Pancreas (tissue), 10 donors: ENCODE measurements around the gene RAD51B. TPM values are rescaled to one million over a fixed set of nuclear protein-coding genes. Genes with fewer than 3 reads are reported as not detected.

Source experiments
- ATAC-seq, 4 donors: fragments of 200-7000 bp; cut with Tn5 transposase; one replicate each; pipeline versions ENCODE4 v1.8.0 to v1.9.1; 2020; ENCODE audit warnings: mild to moderate bottlenecking in 4 of 4, moderate library complexity in 4 of 4
- DNase-seq, 6 donors: peaks; one replicate each; pipeline ENCODE4 v3.0.0-alpha.2; 2020
- FAIRE-seq: peaks from 2 replicates; lab custom pipeline; 2012; peaks lifted over from hg19 to GRCh38; lab: Jason Lieb, UNC
- H3K27ac ChIP-seq, 4 donors: fragments of 200-600 bp; sonication (generic); 1 replicate in 3 of 4; 2 replicates in 1 of 4; pipeline versions ENCODE4 v1.5.0 to v1.8.0; 2020
- H3K27me3 ChIP-seq, 4 donors: fragments of 200-600 bp; one replicate each; pipeline ENCODE4 v1.8.0; 2021
- H3K36me3 ChIP-seq, 3 donors: fragments of 200-600 bp; sonication (generic) in 1 of 3; one replicate each; pipeline versions ENCODE4 v1.5.0 to v1.8.0; 2020 to 2021
- H3K4me1 ChIP-seq, 3 donors: fragments of 200-600 bp; one replicate each; pipeline ENCODE4 v1.8.0; 2021
- H3K4me3 ChIP-seq, 4 donors: fragments of 200-600 bp; sonication (generic) in 2 of 4; one replicate each; pipeline versions ENCODE4 v1.5.0 to v1.8.0; 2020 to 2021
- H3K9me3 ChIP-seq, 4 donors: fragments of 200-600 bp; one replicate each; pipeline ENCODE4 v1.8.0; 2021
- WGBS, 2 donors: extraction: QIAGEN DNeasy Blood & Tissue Kit; methylation state at CpG; one replicate each; pipeline ENCODE4 v1.1.7; 2013; 5-methylcytosine and 5-hydroxymethylcytosine counted together
- intact Hi-C, 3 donors: fragments of 100-400 bp; cut with DNase I; formaldehyde crosslinking; loops; one replicate each; pipeline versions ENCODE4 v1.11.1 to v1.14.2; 2022
- polyA plus RNA-seq, 2 donors: library from polyadenylated mRNA; stranded (reverse); fragments of 200-250 nt; gene quantifications; one replicate each; pipeline ENCODE4 v1.2.3, GENCODE V29; 2013
- total RNA-seq, 6 donors: library from RNA; stranded (reverse); fragmentation: NEBNext Ultra II Directional in 4 of 6; extraction: Animal tissue kit (Norgen Biotek cat#: 25700) in 4 of 6; gene quantifications; one replicate each; pipeline versions ENCODE4 v1.2.1 to v1.2.4, GENCODE V29; 2021 to 2023
- TF ChIP-seq, protein P1 (sequence below), 4 donors: fragments of 200-600 bp; sonication (generic) in 3 of 4; IDR thresholded peaks; one replicate each; pipeline versions ENCODE4 v1.5.0 to v1.8.0; 2021; ENCODE audit warnings: antibody characterized with exemption in 4 of 4
- donor health status: healthy with polysubstance abuse.
- donor health status: DM: no; HTN: no; CAD: no; lungs with moderate emphysema.
- donor health status: DM: no; HTN: no; CAD: no.
- donor health status: control.
- donor health status: control.
- donor health status: Bipolar disorder and iron deficiency.
- donor health status: DM: yes; HTN: yes; CAD: no.
- donor health status: DM: no; HTN: no; CAD: no.
- donor health status: DM: no; HTN: no; CAD: no.
- donor health status: DM: yes; HTN: yes; CAD: no.

Gene RAD51B
- total and polyA plus RNA-seq, 8 donors: 1.1 to 17.3 (median 5.8) TPM

GRCh38 chr14:67962215-67962644 lies 142.7 kb downstream of the RAD51B start:
- intact Hi-C loops: no loop called here

GRCh38 chr14:67963545-67963944 lies 144.0 kb downstream of the RAD51B start:
- no peaks in the 10 kb centered on the region for H3K9me3 ChIP-seq
- intact Hi-C loops: no loop called here
- ATAC-seq: no peak
- no peak for DNase-seq
- no peaks in the 10 kb centered on the region for H3K27me3 ChIP-seq
- no peak overlapping the region for H3K27ac ChIP-seq
- H3K4me1 ChIP-seq: peaks cover 21 to 35% (median 25%) of the 10 kb centered on the region in 3 donors
- WGBS, 2 donors: 40 to 43% methylated on average over 2 of the region's 2 CpGs
- peak; percentile 78 for FAIRE-seq
- no peaks in the 10 kb centered on the region for H3K36me3 ChIP-seq
- H3K4me3 ChIP-seq: no peak overlapping the region
- TF ChIP-seq, protein P1, sequence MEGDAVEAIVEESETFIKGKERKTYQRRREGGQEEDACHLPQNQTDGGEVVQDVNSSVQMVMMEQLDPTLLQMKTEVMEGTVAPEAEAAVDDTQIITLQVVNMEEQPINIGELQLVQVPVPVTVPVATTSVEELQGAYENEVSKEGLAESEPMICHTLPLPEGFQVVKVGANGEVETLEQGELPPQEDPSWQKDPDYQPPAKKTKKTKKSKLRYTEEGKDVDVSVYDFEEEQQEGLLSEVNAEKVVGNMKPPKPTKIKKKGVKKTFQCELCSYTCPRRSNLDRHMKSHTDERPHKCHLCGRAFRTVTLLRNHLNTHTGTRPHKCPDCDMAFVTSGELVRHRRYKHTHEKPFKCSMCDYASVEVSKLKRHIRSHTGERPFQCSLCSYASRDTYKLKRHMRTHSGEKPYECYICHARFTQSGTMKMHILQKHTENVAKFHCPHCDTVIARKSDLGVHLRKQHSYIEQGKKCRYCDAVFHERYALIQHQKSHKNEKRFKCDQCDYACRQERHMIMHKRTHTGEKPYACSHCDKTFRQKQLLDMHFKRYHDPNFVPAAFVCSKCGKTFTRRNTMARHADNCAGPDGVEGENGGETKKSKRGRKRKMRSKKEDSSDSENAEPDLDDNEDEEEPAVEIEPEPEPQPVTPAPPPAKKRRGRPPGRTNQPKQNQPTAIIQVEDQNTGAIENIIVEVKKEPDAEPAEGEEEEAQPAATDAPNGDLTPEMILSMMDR (IDR thresholded peaks at IDR 0.05): no peak

More at GRCh38 chr14:67962215-67962644, 142.7 kb downstream of the RAD51B start:
- Histone ChIP-seq H3K36me3 (no peaks in the 10 kb centered on the region), H3K4me3 (no peak overlapping the region), H3K27me3 (no peaks in the 10 kb centered on the region), H3K9me3 (no peaks in the 10 kb centered on the region), H3K27ac (peak overlapping the region in 2 of 4 donors; percentile 51 to 59), H3K4me1 (peaks cover 21 to 35% (median 25%) of the 10 kb centered on the region in 3 donors)
- WGBS, 2 donors: 21 to 22% methylated on average over 2 of the region's 2 CpGs
- peak; percentile 82 to 96 (median 92) for ATAC-seq
- FAIRE-seq: peak; percentile 34
- DNase-seq: no peak
- TF ChIP-seq, protein P1 (IDR thresholded peaks at IDR 0.05): no peak

DNA sequence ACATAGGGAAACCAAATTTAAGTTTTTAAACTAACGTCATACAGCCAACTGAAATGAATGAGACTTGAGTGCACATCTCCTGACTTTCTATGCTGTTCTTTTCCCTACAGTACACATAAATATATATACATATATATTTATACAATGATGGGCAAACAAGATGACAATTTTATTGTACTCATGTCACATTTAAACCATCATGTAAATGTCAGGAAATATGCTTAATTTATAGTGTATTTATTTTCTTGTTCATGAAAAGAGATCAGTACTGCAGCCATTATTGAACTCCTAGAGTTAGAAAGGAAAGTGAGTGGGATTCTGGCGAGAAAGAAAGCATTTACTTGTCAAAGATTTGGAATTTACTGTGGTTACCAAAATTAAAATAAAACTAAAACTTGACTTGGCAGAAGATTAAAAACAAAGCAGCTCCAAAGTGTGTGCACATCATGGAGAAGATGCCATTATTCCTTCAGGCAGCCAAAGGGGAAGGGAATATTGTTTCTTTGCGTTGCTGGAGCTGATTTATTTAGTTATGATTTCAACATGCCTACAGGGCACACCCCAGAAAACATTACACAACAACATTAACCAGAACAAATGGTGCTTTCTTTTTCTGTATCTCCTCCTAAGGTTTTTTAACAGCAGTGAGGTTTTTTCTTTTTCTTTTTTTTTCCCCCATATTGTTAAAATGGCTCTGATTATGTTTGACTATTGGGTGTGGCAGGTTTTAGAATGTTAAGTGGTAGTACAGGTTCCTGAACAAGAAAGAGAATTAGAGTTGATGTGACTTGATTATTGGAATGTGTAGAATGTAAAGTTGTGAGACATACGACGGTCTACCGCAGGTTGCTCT lies 144.6 kb downstream of the RAD51B start:
- H3K27ac ChIP-seq: peak overlapping the region in 1 of 4 donors; percentile 4
- FAIRE-seq (peak; percentile 80), DNase-seq (no peak), ATAC-seq (peak in 3 of 4 donors; percentile 25 to 63 (median 54))
- no peaks in the 10 kb centered on the region for H3K36me3 ChIP-seq
- no peaks in the 10 kb centered on the region for H3K9me3 ChIP-seq
- peaks cover 21 to 35% (median 25%) of the 10 kb centered on the region in 3 donors for H3K4me1 ChIP-seq
- H3K27me3 ChIP-seq: no peaks in the 10 kb centered on the region
- 76 to 84% methylated on average over 6 of the region's 6 CpGs for WGBS, 2 donors
- intact Hi-C loops: no loop called here
- H3K4me3 ChIP-seq: no peak overlapping the region
- TF ChIP-seq, protein P1 (IDR thresholded peaks at IDR 0.05): no peak

DNA sequence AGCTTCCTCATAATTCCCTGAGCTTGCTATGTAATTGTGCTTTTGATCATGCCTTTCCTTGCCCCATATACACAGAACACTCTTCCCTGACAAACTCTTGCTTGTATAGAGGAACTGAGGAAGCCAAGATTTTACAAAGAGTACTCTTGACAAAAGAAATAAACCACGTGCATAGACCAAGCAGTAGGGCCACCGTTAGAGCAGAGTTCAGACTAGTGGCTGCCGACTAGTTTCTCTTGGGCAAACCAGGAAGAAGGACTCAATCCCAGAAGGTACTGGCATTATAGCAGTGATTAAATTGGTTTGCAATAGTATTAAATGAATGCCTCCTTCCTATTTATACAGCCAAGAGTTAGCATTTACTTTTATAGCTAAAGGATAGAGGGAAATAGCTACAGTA lies 146.1 kb downstream of the RAD51B start:
- no peak for ATAC-seq
- WGBS, 2 donors: 90 to 91% methylated on average over 3 of the region's 3 CpGs
- FAIRE-seq: no peak

More for the DNA sequence above, 146.1 kb downstream of the RAD51B start:
- DNase-seq: no peak
- Histone ChIP-seq H3K27ac (no peak overlapping the region), H3K4me1 (peaks cover 21 to 35% (median 25%) of the 10 kb centered on the region in 3 donors), H3K4me3 (no peak overlapping the region), H3K27me3 (no peaks in the 10 kb centered on the region), H3K36me3 (no peaks in the 10 kb centered on the region), H3K9me3 (no peaks in the 10 kb centered on the region)
- intact Hi-C loops: no loop called here
- TF ChIP-seq, protein P1 (IDR thresholded peaks at IDR 0.05): no peak
